Smooth muscle cell of the brain vasculature (primary cell): ENCODE measurements around the gene ATAD3B.
"Not testable (repeated sequence)": the region's sequence is repeated elsewhere in the genome, so short reads cannot be mapped to it uniquely, and the experiment has no call there.

Experiments used
- DNase-seq: peaks from one replicate; pipeline ENCODE4 v3.0.0-alpha.2; 2012; ENCODE audit warnings: low read depth, low spot score

ATAD3B gene

GRCh38 chr1:1471389-1472052, at the start of gene ATAD3B:
TSS of gene ATAD3B (plus strand) at chr1:1471765. CDS start at chr1:1471885, 120 bp downstream.
- peak; percentile 71 for DNase-seq

- no peak for DNase-seq
Observed at GRCh38 chr1:1421907-1422464, 49.6 kb upstream of the ATAD3B start.

GRCh38 chr1:1422465-1423244, 48.9 kb upstream of the ATAD3B start:
- DNase-seq: no peak

GRCh38 chr1:1423245-1423597, 48.3 kb upstream of the ATAD3B start:
- no peak for DNase-seq

DNA sequence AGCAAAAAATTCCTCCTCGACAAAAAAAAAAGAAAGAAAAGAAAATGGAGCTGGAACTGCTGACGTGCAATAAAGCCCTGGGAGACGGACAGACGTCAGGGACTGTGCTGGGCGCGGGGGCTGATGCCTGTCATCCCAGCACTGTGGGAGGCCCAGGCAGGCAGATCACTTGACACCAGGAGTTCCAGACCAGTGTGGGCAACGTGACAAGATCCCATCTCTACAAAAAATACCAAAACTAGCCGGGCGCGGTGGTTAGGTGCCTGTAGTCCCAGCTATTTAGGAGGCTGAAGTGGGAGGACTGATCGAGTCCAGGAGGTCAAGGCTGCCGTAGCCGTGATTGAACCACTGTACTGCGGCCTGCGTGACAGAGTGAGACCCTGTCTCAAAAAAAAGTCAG, 46.9 kb upstream of the ATAD3B start:
- DNase-seq: no peak

DNA sequence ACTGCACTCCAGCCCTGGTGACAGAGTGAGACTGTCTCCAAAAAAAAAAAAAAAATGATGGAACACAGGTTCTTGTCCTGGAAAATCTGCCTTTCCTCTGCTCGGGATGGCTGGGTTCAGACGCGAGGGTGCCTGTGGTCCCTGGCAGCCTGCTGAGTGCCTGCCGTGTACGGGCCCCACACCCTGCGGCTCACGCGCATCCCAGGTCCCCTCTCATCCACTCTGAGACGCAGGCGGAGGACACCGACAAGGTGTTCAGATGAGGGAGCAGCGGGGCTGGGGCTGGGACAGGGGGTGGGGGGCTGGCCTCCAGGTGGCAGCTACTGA, 46.2 kb upstream of the ATAD3B start:
- DNase-seq: no peak

GRCh38 chr1:1425753-1426495, 45.6 kb upstream of the ATAD3B start:
- DNase-seq: no peak

DNA sequence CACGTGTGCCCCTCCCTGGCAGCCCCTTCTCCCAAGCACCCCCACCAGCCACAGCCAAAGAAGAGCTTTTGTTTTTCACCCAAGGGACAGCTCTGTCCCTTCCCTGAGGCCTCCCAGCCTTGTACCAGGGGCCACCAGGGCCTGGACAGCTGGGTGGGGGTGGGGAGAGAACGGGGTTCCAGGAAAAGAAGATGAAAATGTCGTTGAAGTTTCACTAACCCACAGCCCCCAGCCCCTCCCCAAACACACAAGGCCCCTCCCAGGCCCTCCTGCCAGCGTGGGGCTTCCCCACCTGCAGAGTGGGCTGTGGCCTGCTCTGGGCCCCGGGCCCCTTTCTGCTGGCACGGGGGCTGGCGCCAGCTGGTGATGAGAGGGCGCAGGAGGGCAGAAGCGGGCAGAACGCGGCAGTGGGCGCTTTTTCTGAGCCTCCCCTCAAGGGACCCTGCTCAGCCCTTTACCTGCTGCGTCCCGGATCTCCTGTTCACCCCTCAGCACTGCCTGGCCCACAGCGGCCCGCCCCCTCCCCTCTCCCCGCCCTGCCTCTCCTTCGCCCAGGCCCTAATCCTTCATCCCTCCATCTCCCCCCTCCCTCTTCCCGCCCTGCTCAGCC, 45.0 kb upstream of the ATAD3B start:
- no peak for DNase-seq

GRCh38 chr1:1427106-1427819, 44.3 kb upstream of the ATAD3B start:
- no peak for DNase-seq

DNA sequence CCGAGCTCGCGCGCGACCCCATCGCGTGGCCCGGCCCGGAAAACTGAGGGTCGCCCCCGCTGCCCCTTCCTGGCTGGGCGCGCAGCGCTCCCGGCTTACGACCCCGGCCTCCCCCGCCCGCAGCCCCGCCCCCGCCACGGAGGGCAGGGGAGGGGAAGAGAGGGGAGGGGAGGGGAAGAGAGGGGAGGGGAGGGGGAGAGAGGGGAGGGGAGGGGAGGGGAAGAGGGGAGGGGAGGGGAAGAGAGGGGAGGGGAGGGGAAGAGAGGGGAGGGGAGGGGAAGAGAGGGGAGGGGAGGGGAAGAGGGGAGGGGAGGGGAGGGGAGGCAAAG, 43.8 kb upstream of the ATAD3B start:
- no peak for DNase-seq

GRCh38 chr1:1428174-1428573, 43.4 kb upstream of the ATAD3B start:
- DNase-seq: no peak

DNA sequence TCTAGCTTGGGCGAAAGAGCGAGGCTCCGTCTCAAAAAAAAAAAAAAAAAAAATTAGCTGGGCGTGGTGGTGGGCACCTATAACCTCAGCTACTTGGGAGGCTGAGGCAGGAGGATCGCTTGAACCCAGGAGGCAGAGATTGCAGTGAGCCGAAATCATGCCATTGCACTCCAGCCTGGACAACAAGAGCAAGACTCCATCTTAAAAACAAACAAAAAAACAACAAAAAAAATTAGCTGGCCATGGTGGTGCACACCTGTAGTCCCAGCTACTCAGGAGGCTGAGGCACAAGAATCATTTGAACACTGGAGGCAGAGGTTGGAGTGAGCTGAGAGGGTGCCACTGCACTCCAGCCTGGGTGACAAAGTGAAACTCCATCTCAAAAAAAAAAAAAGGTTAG, 42.6 kb upstream of the ATAD3B start:
- not testable (repeated sequence) for DNase-seq

GRCh38 chr1:1429671-1430073, 41.9 kb upstream of the ATAD3B start:
- DNase-seq: no peak

DNA sequence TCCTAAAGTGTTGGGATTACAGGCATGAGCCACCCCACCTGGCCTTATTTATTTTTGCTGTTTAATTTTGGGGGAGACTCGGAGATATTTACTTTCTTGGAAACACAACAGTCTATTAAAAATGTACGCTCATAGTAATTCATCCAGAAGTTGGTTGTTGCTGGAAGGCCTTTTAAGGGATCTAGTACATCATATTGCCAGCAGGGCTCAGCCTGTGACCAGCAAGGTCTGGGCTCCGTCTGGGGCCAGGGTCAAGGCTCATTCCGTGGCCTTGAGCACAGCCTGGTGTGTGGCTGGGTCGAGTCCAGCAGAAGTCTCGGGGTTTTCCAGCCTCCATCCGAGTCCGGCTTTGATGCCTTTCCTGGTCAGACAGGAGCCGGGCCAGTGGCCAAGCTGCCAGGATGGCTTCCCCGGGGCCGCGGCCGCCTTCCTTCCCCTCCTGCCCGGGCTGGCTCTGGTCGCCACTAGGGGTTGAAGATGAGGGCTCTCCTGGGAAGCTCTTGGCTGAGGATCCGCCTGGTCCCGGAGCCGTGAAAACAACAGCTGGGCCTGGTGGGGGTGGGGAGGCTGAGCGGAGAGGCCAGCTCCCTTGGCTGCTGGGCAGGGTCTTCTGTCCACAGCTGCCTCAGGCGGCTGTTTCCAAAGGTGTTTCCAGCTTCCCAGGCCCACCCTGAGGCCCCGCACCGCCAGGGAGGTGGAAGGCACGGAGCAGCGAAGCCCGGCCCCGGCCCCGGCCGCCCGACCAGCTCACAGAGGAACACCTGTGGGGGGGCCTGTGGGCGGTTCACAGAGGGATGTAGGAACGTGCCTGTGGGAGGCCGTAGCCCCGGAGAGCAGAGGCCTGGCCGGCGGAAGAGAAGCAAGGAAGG, 41.2 kb upstream of the ATAD3B start:
- peak; percentile 54 for DNase-seq

DNA sequence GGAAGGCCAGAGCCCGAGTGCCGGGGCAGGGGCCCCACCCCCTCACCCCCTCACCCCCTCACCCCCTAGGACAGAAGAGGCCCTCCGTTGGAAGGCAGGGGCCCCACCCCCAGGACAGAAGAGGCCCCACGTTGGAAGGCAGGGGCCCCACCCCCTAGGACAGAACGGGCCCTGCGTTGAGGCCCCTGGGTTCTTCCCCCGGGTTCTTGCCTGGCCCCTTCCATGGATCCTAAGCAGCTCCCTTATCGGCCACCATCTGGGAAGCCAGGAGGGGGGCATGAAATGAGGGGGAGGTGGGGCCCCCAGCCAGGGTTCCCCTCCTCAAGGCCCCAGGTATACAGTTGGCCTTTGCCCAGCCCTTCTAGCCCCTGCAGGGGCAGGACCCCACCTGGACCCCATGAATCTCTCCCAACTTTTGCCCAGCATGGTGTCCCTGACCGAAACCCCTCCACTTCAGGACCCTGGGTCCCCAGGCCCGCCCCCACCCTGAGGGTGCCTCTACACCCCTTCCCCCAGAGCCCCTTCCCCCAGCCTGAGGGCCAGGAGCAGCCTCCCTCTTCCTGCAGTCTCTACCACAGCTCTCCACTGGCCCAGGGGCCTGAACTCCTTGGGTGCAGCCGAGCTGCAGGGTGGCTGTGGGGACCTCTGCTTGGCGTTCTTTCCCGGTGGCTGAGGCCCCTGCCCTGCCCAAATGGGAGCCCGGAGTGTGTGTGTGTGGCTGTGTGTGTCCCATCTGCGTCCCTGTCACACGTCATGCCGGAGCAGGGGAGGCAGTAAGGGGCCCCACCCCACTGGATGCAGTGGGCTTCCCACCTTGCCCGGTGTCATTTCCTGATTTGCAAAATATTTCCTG, 40.3 kb upstream of the ATAD3B start:
- DNase-seq: no peak

GRCh38 chr1:1431845-1432273, 39.7 kb upstream of the ATAD3B start:
- DNase-seq: no peak

DNA sequence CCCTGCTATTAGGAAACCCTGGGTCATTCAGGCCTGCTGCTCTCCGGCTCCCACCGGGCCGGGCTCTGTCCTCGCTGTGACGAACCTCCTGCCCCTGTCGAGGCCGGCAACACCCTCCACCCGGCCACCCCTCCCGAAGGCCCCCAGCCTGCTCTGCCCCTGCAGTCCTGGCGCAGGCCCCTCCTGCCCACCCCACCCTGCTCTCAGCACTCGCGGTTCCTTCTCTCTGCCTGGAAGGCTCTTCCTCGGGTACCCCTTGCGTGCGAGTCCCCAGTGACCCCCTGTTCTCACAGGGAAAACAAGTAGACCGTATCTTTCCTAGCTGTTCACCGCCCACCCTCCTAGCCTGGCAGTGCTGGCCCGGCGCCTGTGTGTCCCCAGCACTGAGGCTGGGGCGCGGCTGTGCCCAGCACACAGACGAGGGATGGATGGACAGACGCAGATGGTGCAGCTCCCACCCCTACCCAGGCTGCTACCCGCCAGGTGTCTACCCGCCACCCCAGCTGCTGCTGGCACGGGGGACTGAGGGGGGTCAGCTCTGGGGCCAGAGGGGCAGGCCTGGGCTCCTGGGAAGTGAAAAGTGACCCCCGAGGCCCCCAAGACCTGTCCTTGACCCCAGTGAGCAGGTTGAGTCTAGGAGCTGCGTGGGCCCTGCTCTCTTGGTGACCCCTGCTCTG, 39.2 kb upstream of the ATAD3B start:
- no peak for DNase-seq

GRCh38 chr1:1432951-1433803, 38.4 kb upstream of the ATAD3B start:
- no peak for DNase-seq
